DMS153 (cell line): Measurements from ENCODE around the gene ALG5.
A peak's percentile ranks its signal among the peaks of the same experiment; 100 is the strongest.

ENCODE experiments used
- DNase-seq: peaks from one replicate; lab custom pipeline; 2025; lab: John Stamatoyannopoulos, UW

ALG5 gene, protein sequence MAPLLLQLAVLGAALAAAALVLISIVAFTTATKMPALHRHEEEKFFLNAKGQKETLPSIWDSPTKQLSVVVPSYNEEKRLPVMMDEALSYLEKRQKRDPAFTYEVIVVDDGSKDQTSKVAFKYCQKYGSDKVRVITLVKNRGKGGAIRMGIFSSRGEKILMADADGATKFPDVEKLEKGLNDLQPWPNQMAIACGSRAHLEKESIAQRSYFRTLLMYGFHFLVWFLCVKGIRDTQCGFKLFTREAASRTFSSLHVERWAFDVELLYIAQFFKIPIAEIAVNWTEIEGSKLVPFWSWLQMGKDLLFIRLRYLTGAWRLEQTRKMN

DNA sequence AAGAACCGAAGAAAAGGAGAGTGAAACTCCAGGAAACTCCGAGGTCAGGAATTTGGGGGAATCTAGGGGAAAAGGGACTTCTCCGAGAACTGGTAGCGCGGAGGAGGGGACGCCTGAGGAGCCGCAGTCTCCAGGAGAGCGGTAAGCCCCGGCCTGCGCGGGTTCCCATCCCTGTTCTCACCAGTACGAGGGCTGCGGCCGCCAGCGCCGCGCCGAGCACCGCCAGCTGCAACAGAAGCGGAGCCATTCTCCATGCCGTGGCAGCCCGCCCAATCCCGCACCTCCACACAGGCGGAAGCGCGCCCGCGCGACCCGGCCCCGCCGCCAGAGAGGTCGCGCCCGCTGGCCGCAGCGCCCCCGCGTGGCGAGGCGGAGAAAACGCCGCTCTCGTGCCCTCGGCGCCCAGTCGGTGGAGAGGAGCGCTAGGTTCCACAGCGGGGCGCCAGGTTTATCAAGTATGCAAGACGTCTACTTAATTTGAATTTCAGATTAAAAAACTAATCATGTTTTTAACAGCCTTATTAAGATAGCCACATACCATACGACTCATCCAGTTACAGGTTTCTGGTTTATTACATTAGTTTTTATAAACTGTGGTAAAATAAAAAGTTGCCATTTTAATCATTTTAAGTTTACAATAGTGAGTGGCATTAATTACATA, at the start of gene ALG5:
TSS of gene ALG5 (minus strand) at position 287 of the 661 bp plus-strand sequence. CDS start at position 247, 40 bp downstream.
- DNase-seq: peak; percentile 84

DNA sequence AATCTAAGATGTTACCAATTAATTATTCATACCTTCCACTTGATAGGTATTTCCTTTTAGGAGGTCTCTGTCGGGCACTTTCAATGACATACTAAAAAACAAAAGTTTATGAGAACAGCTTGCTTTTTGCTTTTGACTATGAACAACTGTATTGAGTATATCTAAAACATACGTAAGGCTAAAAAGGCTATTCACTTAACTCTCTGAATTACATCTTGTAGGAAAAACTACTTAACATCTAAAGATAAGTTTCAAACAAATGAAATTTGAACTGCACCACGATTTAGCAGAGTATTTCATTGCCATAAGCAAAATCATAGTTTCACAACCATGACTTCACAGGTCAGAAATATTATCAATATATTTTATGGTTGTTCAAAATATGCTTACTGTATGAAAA, 48.7 kb upstream of the ALG5 start:
- DNase-seq: no peak

DNA sequence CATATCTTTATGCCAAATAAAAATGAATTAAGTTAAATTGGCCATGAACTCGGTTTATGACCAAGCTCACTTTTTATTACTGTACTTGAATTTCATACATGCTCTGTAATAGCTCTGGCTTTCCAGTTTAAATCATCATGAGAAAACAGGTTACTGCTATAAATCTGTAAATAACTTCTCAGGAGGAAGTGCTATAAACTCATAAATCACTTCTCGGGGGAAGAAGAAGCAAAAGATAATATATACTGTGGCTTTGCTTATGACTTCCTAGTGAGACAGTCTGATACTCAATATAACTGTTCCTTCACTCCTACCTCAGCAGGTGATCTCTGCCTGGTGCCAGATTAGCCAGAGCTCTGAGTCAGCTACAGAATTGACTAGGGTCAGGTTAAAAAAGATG, 47.9 kb upstream of the ALG5 start:
- DNase-seq: no peak

DNA sequence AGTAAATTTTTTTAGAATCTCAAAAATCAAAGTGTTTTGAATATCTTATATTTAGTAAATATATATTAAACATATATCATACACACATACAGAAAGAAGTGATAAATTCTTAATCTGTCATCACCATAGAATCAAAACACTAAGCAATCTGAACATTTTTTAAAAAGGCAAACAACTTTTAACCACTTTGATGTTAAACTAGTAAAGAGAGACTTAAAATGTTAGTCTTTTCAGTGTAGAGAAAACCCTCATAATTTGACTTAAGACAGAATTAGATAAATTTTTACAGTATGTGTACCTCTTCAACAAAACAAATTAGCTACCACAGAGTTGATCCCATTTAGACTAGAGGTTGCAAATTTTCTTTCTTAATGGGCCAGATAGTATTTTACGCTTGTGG, 46.9 kb upstream of the ALG5 start:
- no peak for DNase-seq

DNA sequence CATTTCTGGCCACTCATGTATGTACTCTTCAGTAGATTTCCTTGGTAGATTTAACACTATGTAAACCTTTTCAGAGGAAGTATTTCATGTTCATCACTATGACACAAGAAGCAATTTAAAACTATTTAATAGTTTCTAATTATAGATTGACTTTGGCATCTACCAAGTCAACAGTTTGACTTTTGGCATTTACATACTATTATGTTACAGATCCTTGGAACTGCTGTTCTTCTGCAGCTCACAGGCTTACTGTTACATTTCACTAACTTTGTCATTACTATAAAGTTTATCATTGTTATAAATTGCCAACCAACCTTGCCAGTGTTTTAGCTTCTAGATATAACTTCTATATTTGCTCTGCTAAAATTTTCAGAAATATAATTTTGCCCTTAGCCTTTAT, 41.6 kb upstream of the ALG5 start:
- DNase-seq: no peak

DNA sequence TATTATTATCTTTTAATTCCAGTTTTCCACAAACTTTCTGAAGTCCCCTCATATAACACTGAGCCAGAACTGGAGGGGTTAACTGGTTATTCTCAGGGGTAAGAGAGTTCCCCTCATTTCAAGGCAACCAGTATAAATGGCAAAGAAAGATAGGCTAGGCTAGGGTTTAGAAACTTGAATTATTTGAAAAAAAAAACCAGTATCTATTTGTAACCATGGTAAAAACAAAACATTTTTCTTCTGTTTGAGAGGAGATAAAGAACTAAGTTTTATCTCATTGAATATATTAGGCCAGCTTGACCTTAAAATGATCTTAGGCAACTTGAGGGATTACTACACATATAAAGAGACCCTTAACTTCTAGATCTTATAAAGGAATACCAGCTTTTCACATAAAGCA, 40.8 kb upstream of the ALG5 start:
- DNase-seq: no peak

DNA sequence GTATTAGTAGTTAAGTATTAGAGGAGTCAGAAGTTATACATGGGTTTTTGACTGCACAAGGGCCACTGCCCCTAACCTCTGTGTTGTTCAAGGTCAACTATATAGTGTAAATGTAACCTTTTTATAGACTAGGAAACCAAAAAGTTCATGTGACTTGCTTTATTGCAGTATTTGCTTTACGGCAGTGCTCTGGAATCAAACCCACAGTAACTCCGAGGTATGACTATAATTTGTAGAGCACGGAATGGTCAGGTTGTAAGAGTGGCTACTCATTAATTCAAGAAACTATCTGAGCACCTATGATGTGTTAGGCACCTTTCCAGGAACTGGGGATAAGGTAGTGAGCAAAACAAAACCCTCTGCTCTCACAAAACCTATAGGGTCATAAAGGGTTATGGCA, 38.1 kb upstream of the ALG5 start:
- DNase-seq: no peak

DNA sequence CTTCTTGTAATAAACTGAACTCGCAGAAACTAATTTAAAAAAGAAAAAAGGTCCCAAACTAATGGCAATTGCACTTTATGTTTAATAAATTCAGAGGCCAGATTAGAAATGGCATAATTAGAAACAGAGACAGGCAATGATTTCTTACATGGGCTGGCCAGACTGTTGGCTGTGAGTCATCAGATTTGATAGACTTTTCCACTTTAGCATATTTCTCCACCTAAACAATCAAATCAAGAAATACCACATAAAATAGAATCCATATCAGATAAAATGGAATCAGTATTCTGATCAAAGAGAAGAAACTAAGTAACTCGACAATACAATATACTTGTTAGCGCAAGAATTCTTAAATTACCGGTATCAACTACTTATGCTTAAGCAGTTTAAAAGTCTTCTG, 30.5 kb upstream of the ALG5 start:
- no peak for DNase-seq

DNA sequence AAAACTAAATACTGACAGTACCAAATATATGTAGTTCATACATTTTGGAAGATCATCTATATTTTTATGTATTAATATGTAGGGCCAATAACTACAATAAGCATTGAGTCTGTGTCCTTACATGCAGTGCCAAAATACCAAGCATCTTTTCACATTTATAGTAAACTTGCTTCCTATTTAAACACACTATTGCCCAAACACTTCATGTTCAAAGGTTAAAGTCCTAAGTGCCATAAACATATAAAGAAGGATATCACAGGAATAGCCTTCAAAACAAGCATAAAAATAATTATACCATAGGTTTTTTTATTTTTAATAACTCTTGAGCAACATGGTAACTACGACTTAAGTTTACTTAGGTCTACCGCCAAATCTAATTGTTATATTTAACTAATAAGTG, 28.5 kb upstream of the ALG5 start:
- no peak for DNase-seq

DNA sequence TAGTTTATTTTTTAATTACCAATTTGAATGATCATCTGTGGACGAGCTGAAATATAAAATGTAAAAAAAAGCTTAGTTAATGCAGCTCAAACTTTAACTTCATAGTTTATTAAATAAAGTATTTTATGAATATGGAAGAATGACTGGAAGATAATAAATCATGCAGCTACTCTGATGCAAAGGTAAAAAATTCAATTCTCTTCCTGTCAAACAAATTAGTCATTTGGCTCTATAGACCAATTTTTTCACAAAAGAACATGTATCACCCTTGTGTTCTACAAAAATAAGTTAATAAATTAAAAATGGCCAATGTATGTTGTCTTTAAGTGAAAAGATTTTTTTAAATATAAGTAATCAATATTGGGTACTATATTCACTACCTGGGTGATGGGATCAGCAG, 27.6 kb upstream of the ALG5 start:
- no peak for DNase-seq

DNA sequence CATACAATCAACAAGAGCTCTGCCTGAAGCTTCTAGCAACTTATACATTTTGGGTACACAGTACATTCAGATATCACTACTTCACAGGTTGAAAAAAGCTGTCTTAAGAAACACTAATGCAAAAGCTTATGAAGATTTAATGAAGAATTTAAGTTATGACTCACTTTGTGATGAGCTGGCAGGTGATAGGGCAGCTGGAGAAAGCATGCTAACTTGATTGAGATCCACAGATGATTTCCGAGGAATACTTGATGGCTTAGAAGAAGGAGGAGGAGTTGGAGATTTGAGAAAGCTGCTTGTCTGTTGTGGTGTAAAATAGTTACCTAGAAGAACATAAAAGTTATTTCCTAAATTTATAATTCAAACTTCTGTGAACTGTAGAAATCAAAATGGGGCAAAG, 24.7 kb upstream of the ALG5 start:
- no peak for DNase-seq

DNA sequence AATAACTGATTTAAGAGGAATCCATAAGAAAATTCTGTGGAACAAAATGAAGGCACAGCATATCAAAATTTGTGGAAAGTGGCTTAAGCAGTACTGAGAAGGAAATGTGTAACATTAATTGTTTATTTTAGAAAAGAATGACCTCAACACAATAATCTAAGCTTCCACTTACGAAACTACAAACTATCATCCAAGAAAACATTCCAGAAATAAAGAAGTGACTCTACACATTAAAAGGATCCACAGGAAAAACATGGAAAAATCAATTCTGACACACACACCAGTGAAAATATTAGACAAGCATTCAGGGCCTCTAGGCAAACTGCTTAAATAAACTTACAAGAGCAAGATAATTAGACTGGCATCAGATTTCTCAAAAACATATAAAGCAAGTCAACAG, 15.5 kb upstream of the ALG5 start:
- no peak for DNase-seq

DNA sequence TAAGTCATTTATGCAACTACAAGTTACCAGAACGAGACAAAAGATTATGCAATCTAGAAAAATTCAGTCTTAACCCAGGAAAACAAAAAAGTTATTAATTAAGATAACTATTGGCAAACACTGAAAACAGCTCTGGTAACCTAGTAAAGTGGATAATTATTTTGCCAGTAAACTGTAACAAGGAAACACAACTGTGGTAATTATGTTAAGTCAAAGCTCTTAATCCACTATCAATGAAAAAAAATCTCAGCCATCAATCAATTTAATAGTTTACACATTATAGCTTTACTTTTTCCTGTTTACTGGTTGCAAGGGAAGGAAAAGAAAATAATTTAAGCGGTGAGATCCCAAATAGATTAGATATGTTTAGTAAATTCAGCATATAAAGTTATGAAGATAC, 12.6 kb upstream of the ALG5 start:
- no peak for DNase-seq

DNA sequence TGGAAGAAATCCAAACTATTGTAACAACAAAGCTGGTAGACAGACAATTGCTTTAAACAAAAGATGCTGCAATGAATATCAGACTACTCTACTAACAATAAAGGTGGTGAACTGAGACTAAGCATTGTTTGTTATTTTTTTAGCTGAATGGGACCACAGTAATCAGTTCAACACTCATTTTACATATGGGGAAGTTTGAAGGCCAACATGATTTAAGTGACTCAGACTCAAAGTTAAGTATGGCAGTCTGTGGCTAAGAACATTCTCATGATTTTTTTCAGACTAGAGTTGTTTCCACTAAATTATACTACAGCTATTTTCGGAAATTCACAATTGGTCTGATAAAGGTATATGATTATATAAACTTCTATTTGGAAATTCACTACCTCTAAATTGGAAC, 11.9 kb upstream of the ALG5 start:
- no peak for DNase-seq

DNA sequence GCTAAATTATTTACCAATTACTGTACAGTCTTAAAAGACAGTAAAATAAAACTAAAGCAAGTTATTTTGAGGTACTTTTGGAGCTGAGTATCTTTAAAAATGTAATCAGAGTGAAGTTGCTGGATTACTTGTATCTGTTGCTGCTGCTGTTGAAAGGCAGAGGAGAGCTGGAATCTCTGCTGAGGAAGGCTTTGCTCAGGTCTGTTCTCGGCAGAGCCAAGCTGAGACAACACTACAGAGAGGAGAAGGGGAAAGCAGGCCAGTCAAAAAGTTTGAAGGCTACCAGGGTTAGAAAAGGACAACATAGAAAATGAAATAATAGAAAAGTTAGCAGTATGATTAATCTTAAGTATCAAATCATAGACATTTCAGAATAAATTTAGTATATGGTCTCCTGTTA, 11.3 kb upstream of the ALG5 start:
- no peak for DNase-seq

DNA sequence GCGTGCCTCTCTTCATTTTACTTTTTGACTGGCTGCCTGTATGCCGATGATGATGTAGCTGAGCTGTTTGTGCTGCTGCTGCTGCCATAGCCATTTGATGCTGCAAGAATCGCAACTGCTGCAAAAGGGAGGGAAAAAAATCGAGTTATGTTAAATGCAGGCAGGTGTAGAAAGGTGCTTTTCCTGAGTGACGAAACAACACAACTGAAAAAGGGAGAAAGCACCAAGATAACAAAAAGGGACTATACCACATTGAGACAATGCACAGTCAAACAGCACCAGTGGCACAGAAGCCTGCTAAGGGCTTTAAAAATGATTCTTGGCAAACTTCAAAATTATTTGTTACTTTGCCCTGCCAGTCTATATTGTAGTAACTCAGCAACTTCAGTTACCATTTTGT, 10.6 kb upstream of the ALG5 start:
- no peak for DNase-seq

DNA sequence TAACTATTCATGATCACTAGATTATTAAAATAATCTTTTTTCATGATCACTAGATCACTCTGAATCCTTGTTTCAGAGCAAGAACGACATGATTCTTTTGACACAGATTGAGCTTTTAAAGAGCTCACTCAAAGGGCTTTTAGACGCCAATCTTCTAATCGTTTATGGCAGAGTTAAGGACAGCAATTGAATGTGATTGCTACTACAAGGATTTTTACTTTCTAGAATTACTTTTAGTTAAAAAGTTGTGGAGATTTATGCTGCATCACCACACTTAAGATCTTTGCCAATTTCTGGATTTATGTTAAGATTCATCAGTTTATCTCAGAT, 2.7 kb upstream of the ALG5 start:
- DNase-seq: no peak

DNA sequence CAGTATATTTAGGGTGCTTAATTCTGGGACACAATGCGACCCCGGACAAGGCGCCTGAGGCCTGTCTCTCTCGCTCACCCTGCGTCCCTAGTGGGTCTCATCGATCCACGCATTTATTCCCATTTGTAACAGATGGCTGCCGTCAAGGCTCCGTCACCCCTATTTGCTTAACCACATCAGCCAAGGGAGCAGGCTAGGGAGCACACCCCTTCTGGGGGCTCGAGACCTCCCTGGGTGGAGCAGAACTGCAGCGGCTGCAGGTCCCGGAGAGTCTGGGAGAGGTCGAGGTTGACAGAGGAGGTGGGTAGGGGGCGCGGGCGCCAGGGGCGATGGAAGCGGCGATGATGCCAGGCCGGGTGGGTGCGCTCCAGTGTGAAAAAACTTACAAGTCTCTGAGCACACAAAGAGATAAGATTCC, 507 bp downstream of the ALG5 start:
- no peak for DNase-seq

DNA sequence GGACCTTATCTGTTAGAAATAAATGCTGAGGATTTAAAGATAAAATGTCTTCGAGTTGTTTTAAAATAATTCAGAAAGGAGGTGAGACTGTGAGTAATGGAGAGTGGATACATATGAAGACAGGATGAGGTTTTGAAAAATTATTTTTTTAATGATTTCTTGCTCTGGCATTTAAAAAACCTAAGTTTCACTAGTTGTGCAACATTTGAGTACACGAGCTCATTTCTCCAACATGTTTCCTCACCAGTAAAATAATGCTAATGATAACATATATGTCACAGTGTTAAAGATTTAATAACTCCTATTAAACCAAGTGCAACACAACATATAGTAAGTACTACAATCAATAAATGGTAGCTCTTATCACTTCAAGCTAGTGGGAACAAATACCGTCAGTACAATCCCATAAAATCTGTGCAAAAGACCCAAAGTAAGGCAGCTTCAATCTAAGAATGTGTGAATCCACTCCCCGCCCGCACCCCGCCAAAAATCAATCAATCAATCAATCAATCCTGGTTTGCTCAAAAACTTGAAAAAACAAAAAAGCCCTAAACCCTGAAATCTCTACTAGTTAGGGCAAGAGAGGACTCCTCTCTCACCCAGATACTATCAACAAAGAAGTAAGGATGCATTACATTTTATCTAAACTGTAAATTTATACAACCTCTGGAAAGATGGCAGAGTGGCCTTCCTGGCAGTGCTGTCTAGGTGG, 1.3 kb downstream of the ALG5 start:
- no peak for DNase-seq

DNA sequence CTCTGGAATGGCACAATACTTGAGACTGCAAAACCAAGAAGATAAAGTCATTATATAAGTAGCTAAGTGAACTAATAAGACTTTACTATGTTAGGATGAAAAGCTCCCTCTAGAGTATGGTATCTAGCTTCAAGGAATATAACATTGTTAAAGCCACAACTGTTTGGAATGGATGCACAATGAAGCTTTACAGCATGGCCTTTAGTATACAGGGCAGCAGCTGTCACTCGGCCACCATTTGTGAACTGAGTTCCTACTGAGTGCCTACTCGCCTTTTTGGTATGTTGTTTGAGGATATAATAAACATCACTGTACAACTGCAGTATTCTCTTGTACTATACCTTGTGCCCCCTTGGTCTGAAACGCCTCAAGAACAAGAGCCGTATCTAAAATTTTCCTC, 6.8 kb downstream of the ALG5 start:
- DNase-seq: no peak

DNA sequence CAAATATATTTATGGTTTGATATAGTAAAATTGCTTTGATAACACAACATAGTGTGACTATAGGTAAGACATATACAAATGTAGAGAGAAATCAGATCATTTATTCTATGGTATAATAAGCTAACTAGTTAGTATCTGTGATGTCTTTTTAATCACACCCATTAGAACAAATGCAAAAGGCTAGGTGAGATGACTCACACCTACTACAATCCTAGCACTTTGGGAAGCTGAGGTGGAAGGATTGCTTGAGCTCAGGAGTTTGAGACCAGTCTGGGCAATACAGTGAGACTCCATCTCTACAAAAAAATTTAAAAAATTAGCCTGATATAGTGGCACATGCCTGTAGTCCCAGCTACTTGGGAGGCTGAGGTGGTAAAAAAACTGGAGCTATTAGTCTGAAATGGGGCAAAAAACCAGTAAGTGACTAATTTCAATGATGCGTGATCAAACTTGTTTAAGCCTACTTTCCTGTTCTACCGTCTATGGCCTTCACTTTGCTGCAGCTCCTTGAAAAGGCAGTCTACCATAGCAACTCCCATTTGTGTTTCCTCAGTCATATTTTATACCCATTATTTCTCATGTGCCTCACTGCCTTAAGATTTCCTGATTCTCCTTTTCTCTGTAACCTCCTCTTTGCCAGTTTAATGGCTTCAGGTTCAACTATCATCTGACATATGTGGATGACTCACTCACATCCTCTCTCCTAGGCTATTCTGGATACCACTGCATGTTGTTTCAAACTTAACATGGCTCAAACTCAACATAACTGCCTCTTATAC, 12.5 kb downstream of the ALG5 start:
- DNase-seq: no peak

DNA sequence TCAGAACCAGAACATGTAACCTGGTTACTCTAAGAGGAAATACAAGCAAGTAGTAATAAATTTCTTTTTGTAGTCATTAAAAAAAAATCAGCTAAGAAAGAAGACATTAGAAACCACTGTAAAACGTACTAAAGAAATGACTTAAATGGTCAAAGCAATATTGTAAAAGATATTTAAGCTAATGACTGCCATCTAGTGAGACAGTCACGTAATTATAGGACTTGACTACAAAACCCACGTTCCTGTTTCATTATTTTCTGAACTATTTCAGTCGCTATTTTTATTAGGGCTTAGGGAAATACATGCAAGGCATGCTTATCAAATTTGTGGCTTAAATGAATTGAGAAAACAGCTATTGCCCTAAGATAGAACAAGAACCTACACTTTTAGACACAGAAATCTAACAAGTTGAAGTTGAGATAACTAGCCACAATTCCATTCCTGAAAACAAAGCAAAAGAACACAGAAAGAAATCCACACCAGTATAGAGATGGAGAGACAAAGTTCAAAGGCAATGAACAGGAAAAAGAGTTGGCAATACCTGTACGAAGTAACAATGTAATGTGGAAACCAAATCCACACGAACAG, 17.9 kb downstream of the ALG5 start:
- peak; percentile 35 for DNase-seq
